Esophagus muscularis mucosa (tissue), 4 donors: ENCODE measurements around the gene A4GALT.

Experiments
- CTCF ChIP-seq, 3 experiments: fragments of 200-600 bp in 2 of 3; fragments of 450-650 bp in 1 of 3; sonication (generic) in 2 of 3; IDR thresholded peaks; one replicate each; pipeline ENCODE4 v1.5.1; 2017 to 2019; ENCODE audit warnings: antibody characterized with exemption in 3 of 3, mild to moderate bottlenecking in 2 of 3, moderate library complexity in 1 of 3
- EP300 ChIP-seq: sonication (generic); formaldehyde crosslinking; IDR thresholded peaks from one replicate; pipeline ENCODE4 v1.6.1; 2017; ENCODE audit warnings: antibody characterized with exemption
- POLR2A ChIP-seq: fragments of 450-650 bp; IDR thresholded peaks from one replicate; pipeline ENCODE4 v1.6.1; 2017; ENCODE audit warnings: antibody characterized with exemption, moderate library complexity, mild to moderate bottlenecking, low read depth
- POLR2AphosphoS5 ChIP-seq, 2 donors: sonication (generic); formaldehyde crosslinking; IDR thresholded peaks; one replicate each; pipeline ENCODE4 v1.6.1; 2017; ENCODE audit warnings: antibody characterized with exemption in 2 of 2

GRCh38 chr22:42651134-42651533 is 69.5 kb downstream of the A4GALT start:
- TF ChIP-seq POLR2AphosphoS5 (IDR thresholded peaks at IDR 0.05) (no peak), CTCF (IDR thresholded peaks at IDR 0.05) (no peak), EP300 (no peak), POLR2A (no peak)
